ENCODE data around the gene CHMP2B.
"Not testable (repeated sequence)": the region's sequence is repeated elsewhere in the genome, so short reads cannot be mapped to it uniquely, and the experiment has no call there.

Gene CHMP2B

DNA sequence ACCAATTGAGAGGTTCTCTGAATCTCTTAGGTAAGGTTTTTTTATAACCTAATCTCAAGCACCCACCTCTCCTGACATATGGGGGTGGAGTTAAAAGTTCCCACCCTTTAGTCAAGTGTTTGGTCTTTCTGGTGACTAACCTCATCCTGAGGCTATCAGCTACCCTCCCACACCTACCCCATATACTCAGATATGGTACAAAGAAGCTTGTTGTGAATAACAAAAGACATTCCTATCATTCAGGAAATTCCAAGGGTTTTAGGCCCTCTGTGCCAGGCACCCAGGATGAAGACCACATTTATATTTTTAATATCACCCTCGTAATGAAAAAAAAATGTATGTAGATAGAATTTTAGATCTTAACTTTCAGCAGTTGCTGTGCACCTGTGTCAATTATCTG lies 9.0 kb downstream of the CHMP2B start:
- no peak for DNase-seq

DNA sequence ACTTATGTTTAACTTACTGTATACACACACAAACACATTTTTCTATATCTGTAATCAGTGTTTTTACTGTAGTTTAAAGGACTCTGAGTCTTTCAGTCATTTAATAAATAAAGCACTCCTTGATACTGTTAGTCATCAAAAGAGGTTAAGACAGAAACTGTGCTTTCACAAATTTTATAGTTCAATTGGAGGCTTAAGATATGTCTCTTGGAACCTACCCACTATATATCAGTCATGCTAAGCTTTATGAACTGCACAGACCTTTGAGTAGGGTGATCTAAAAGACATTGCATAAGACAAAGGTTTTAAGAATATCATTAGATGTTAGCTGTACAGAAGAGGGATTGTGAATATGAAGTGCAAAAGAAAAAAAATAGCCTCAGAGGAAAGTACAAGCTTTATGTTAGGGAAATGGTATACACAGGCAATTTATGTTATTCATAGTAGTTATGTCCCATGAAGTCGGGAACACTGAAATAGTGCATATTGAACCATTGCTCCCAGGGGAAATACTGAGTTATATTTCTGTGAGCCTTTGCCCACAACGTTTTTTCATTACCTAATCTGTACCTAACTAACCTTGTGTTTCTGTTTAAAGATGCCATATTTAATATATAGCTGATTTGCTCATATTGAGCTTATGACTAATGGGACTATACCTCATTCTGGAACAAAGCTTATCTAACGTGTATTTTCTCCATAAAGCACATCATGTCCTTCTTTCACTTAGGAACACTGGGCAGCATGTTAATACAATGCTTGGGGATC lies 19.7 kb downstream of the CHMP2B start:
- no peak for DNase-seq

DNA sequence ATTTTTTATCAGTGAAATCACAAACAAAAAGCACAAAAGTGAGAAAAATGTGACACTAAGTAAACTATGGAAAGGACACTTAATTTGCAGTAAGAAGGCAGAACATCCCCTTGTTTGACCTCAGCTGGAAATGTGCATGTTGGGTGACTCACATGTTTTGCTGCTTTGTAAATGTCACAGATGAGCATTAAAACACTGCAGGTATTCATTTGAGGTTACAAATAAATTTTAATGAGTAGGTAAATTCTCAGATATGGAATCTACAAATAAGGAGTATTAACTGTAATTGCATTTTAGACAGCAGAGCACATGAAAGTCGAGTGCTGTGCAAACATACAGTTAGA lies 20.3 kb downstream of the CHMP2B start:
- DNase-seq: no peak

DNA sequence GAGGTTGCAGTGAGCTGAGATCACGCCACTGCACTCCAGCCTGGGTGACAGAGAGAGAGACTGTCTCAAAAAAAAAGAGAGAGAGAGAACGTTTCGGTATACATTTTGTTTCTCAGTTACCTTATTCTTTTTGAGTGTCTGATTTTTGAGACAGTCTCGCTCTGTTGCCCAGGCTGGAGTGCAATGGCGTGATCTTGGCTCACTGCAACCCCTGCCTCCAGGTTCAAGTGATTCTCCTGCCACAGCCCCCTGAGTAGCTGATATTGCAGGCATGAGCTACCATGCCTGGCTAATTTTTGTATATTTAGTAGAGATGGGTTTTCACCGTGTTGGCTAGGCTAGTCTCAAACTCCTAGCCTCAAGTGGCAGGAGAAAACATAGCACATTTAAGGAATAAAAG lies 21.1 kb downstream of the CHMP2B start:
- DNase-seq: not testable (repeated sequence)

DNA sequence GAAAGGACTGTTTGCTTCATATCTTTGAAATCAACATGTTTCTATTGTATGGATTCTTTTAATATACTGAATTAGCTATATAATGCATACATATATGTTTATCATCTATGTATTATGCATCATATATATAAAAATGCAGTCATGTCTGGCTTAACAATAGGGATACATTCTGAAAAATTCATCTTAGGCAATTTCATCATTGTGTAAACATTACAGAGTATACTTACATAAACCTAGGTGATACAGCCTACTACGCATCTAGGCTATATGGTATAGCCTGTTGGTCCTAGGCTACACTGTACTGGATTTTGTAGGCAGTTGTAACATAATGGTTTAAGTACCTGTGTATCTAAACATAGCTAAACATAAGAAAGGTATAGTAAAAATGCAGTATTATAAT lies 21.7 kb downstream of the CHMP2B start:
- DNase-seq: no peak

DNA sequence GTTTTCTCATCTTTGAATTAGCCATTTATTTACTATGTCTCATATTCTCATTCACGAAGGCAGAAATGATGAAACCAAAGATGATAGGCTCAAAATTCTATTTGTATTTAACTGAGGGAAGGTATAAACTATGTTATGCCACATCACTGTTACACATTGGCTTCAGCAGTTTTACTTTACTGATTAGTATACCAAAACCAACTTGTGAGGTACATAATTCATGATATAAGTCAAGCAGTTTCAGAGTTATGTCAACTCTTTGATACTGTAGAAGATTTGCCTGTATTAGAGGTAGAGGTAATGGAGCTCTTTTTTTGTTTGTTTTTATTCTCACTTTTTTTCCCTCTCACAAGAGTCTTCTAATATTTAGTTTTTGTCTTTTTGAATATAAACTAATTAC lies 22.9 kb downstream of the CHMP2B start:
- no peak for DNase-seq

DNA sequence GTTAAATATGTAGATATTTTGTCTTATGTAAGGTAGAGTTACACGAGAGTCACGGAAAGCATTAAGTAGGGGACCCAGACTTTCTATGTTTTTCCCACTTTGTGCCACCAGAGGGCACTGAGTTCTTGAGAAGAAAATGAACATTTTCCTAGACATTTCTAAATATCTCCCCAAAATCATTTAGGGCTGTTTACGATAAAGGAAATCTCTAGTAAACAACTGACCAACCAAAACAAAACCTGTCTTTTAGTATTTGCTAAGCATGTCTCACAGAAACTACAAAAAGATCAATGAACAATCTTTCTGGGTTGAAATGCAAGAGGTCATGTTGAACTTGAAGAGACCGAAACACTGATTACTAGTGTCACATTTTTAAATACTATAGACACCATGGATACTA lies 33.2 kb downstream of the CHMP2B start:
- DNase-seq: peak; percentile 43

DNA sequence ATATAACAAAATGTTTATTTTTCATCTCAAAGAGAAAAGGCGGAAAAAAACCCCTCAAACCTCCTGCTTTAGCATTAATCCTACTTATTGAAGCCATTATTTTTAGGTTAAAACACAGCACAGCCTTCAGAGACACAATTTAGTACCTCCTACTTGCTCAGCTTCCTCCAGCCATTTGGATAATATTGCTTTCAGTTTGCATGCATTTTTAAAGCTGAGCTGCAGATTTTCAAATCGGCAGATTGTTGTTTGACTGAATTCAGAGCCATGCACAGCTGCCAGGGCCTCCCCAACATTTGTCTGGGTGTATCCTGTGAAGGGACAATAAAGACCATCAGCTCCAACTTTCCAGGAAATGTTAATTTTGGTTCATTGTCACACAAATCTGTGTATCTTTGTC lies 34.8 kb downstream of the CHMP2B start:
- DNase-seq: no peak

DNA sequence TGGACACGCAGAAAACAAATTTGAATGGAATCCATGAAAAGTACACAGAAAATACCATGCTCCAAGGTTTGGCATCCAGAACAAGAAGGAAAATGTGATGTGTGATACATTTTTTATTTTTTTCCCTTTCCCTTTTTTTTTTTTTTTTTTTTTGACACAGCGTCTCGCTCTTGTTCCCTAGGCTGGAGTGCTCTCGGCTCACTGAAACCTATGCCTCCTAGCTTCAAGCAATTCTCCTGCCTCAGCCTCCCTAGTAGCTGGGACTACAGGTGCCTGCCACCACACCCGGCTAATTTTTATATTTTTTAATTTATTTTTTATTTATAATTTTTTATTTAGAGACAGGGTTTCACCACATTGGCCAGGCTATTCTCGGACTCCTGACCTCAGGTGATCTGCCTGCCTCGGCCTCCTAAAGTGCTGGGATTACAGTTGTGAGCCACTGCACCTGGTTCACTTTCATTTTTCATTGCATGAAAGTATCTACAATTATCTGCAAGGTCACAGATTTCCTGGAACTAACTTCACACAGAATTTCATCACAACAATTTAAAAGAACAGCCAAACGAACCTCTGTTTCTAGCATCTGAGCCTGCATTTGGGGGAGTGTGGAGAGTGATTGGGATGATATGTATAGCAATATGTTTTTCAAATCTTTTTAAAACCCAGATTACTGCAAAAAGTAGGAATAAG lies 41.0 kb downstream of the CHMP2B start:
- DNase-seq: no peak

DNA sequence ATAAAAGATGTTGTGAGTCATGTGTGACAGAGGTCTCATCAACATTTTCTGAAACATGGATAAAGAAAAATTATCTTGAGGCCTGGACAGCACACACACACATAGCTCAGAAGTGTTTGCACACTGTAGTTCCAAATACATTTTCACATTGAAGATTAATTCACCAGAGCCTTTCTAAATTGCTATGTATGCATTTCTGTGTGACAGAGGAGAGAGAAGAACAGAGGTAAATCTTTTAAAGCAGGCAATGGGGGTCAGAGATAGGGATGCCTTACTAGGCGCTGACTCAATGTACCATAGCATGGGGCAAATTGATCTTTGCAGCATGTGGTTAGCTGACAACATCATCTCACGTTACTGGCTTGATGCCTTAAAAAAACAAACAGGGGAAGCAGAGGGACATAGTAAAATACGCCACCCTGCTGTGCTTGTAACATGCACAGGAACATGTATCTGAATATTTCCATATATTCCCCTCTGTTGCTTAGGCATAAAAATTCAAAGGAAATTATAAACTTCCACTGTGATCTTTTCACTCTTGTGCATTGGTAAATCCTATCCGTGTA lies 41.6 kb downstream of the CHMP2B start:
- no peak for DNase-seq

DNA sequence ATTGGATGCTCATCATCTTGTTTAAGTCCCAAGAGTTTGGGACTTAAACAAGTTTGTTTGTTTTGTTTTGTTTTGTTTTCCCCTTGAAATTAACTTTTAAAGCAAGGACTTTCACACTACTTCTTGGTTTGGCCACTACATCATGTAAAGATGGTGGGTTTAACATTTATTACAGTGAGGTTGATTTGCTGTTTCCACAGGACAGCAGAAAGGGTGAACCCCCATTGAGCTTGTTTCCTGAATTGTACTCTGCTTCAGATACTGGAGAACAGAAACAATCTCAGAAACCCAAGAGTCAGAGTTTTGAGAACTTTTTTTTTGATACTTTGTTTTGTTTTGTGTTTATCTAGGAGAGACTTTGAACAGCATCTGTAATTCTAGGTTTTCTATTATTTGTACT lies 42.6 kb downstream of the CHMP2B start:
- DNase-seq: no peak

DNA sequence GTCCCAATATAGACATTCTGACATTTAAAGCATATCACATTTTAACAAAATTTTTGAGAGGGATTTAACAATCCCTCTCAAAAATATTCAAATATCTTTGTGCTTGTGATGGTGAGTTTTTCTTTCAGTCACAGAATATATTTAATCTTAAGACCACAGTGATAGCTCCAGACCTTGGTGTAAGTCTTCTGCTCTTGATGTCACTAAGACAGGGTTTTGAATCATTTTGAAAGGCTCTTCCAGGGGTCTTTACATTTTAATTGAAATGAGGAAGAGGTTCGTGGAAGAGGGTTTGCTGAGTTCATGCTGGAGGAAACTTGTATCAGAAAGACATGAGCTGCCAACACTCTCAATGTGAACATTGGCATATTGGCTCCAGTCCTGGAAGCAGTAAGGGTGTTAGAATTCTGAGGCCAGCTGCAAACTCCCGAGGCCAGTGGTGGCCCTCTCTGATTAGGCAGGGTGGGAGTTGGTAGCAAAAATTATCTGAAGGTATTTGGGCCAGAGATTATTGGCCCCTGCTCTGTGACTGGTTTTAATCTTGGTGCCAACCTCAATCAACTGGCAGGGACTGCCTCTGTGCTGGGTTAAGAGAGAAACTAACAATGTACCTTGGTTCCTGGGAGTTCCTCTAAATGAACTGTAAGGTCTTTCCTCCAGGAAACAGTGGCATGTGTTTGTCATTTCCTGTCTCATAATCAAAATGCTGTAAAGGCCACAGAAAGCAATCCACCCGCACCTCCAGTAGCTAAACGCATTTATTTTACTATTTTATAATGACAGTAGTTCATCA lies 44.0 kb downstream of the CHMP2B start:
- no peak for DNase-seq

DNA sequence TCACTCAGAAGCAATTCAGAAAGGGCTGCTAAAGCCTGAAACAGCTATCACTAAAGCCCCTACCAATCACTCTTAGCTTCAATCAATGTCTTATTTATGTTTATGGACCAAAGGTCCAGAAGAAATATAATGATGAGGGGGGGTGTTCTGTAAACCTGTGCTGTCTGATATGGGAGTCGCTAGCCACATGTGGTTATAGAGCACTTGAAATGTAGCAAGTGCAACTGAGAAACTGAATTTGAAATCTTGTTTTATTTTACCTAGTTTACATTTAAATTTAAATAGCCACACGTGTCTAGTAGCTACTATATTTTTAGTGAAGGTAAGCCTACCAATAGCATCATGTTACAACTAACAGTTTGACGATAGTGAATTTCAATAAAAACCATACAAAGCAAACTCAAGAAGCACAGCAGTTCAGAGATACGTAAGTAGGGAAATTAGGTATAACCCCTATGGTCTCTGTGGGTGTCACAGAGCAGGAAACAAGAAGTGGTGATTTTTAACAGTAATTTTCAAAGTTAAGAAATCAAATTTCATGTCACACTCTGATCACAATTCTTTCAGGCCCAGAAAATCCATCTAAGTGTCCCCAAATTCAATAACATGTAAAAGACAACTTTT lies 45.7 kb downstream of the CHMP2B start:
- no peak for DNase-seq

DNA sequence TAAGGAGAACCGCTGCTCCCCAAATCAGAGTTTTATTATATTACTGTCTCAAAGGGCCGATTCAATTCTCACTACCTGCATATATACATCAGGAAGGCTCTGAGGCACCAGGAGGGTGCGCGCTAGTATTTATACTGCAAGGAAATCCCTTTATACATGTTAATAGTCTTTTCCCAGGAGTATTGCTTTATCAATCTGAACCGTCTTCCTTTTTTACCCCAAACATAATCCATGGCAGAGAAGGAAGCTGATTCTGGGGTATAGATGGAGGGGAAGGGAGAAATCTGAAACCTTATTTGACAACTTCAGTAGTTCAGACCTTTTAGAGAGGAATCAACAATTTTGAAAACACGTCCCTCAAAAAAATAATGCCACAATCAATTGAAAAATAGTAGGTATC lies 49.4 kb downstream of the CHMP2B start, which contains the start of gene POU1F1:
TSS of gene POU1F1 (minus strand) at position 101 of the 400 bp plus-strand sequence. CDS start 122 bp downstream, outside the sequence.
- no peak for DNase-seq

DNA sequence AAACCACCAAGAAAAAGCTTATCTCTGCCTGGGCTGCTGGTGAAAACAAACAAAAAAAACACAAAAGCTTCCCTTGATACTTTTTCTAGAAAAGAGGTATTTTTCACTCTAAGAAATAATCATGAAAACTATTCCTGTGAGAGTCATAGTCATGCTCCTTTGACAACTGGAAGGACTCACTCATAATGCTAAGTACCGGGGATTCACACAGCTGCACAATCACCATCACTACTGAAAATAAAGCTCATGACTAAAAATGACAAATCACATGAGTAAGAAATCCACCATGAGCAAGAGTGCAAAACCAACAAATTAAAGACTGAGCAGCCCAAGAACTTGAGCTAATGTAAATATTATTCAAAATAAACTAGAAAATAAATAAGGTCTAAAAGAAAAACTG lies 59.9 kb downstream of the CHMP2B start:
- DNase-seq: no peak

DNA sequence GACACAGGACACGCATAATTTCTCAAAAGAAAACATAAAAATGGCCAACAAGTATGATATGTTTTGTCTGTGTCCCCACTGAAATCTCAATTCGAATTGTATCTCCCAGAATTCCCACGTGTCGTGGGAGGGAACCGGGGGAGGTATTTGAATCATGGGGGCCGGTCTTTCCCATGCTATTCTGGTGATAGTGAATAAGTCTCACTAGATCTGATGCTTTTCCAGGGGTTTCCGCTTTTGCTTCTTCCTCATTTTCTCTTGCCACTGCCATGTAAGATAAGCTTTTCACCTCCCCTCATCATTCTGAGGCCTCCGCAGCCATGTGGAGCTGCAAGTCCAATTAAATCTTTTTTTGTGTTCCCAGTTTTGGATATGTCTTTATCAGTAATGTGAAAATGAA lies 61.3 kb downstream of the CHMP2B start:
- DNase-seq: no peak

DNA sequence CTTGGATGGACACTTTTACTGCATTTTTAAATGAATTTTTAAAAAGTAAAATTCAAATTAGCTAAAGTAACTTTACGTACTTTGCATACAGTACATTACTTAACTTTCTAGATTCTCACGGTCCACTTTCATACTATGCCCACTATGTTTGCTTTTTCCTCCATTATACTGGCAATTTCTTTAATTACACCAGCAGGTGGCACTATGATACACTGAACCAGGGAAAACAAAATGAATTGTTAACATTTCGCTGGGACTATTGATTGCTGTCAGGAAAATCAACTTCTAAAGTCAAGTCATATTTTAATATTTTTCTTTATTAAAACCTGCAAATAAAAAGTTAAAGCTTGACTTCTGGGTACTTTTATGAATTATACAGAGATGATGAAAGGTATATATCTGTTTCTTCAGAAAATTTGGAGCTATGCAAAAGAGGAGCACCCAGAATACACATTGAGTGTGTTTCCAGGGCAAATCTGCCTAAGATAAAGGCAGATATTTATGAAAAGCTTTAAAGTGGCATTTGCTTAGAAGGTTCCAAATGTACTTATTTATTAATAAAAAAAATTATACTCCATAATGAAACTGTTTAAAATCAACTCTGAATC lies 71.1 kb downstream of the CHMP2B start:
- DNase-seq: no peak

DNA sequence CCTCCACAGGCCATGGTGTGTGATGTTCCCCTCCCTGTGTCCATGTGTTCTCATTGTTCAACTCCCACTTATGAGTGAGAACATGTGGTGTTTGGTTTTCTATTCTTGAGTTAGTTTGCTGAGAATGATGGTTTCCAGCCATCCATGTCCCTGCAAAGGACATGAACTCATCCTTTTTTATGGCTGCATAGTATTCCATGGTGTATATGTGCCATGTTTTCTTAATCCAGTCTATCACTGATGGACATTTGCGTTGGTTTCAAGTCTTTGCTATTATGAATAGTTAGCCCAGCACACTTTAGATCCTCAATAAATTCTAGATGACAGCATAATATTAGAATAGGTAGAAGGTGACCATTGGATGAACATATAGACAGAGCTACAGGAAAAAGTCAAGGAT lies 77.9 kb downstream of the CHMP2B start:
- not testable (repeated sequence) for DNase-seq

All from CD4-positive, alpha-beta T cell treated with Interleukin-17A for 4 hours (primary cell).